IPS-18c (cell line): ENCODE measurements around the gene TCL1B.

Experiments used
- H3K4me3 ChIP-seq: 2 replicates; pipeline ENCODE4 v1.7.0; 2013; ENCODE audit warnings: low read depth, mild to moderate bottlenecking, low read length, moderate library complexity; ENCODE audit not compliant: insufficient read depth
- H3K9me3 ChIP-seq: one replicate; pipeline ENCODE4 v1.6.1; 2013; ENCODE audit warnings: mild to moderate bottlenecking, low read length, moderate library complexity; ENCODE audit not compliant: control insufficient read depth, insufficient read depth

The TCL1B gene

GRCh38 chr14:95691591-95691990, 5.4 kb downstream of the TCL1B start:
- Histone ChIP-seq H3K4me3 (no peak overlapping the region), H3K9me3 (no peaks in the 10 kb centered on the region)

- Histone ChIP-seq H3K9me3 (no peaks in the 10 kb centered on the region), H3K4me3 (no peak overlapping the region)
Observed at GRCh38 chr14:95692109-95692508, 5.9 kb downstream of the TCL1B start.

DNA sequence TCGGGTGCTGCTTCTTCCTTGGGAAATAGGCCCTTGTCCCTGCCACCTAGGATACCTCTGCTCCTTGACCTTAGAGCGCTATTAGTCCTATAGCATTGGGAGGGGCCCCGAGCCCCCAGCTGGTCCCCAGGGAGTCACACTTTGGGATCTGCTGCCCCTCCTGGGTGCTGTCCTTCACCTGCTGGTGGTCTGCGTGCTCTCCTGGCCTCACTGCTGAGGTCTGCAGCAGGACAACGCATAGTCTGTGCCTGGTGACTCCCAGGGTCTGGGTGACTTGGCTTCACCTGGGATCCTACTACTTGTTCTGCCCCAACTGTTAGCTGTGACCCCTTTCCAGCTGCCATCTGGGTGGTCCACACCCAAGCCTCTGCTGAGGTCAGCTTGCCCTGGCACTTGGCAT, 8.8 kb downstream of the TCL1B start:
- H3K9me3 ChIP-seq: no peaks in the 10 kb centered on the region
- H3K4me3 ChIP-seq: no peak overlapping the region

DNA sequence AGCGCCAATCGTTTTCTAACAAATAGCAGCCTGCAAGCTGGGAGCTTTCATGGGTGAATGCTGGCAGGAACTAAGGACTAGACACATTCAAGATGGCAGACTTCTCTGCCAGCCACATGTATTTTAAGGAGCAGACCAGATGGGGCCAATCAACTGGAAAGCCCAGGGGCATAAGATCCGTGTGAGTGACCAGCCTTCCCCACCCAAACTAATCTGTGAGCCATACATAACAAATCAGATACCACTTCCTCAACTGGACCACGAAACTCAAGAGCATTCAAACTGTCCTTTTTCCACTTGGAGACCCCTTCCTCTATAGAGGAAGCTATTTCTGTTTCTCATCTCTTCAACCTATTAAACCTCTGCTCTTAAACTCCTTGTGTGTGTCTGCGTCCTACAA, 9.7 kb downstream of the TCL1B start:
- no peaks in the 10 kb centered on the region for H3K9me3 ChIP-seq
- H3K4me3 ChIP-seq: no peak overlapping the region

- Histone ChIP-seq H3K4me3 (no peak overlapping the region), H3K9me3 (no peaks in the 10 kb centered on the region)
Observed at GRCh38 chr14:95696741-95697140, 10.5 kb downstream of the TCL1B start.

GRCh38 chr14:95697764-95698163, 11.5 kb downstream of the TCL1B start:
- no peaks in the 10 kb centered on the region for H3K9me3 ChIP-seq
- no peak overlapping the region for H3K4me3 ChIP-seq

DNA sequence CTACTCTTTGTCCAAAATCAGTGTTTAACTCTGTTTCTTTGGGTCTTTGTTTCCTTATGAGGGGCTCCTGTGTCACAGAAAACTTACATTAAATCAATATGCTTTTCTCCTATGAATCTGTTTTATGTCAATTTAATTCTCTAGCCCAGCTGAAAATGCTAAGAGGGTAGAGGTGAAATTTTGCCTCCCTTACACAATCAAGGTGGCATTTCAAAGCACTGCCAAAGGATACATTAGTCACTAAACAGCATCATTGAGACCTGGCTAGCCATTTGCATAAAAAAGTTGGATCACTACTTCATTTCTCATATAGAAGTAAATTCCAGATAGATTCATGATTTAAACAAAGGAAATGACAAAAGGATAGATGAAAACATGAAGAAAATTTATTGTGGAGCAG, 12.1 kb downstream of the TCL1B start:
- no peak overlapping the region for H3K4me3 ChIP-seq

GRCh38 chr14:95699412-95699811, 13.2 kb downstream of the TCL1B start:
- H3K9me3 ChIP-seq: no peaks in the 10 kb centered on the region
- no peak overlapping the region for H3K4me3 ChIP-seq

More for the DNA sequence above, 12.1 kb downstream of the TCL1B start:
- no peaks in the 10 kb centered on the region for H3K9me3 ChIP-seq

GRCh38 chr14:95700221-95700976, 14.2 kb downstream of the TCL1B start:
- Histone ChIP-seq H3K4me3 (no peak overlapping the region), H3K9me3 (no peaks in the 10 kb centered on the region)

GRCh38 chr14:95701846-95702221, 15.6 kb downstream of the TCL1B start:
- Histone ChIP-seq H3K9me3 (no peaks in the 10 kb centered on the region), H3K4me3 (no peak overlapping the region)

DNA sequence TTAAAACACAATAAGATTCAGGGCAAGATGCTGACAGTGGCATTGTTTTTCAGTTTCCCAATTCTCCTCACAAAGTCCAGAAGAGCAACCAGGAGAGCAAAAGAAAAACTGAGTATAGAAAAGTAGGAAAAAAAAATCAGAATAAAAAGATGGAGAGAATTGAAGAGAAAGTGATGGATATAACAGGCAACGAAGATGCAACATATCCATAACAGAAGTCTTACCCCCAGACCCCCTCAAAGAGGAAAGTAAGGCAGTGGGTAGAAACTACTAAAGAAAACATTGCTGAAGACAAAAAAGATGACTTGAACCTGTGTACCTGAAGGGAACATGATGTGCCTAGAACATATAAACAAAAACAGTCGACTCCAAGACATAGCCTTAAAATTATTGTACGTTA, 17.1 kb downstream of the TCL1B start:
- no peaks in the 10 kb centered on the region for H3K9me3 ChIP-seq
- no peak overlapping the region for H3K4me3 ChIP-seq

DNA sequence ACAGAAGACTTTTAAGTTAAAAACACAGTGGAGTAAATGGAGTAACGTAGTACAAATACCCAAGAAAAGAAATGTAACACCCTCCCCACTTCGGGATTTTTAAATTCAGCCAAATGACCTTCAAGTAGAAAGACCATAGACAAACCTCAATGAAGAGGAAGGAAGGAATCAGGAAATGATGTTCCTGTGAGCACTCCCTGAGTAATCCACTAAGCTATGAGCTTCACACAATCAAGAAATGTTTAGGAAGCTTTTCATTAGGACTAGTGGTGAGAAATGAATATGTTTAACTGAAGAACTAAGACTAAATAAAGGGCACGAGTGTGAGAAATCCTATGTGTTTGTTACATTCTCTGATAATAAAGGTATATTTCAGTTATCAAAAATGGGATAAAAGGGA, 17.6 kb downstream of the TCL1B start:
- Histone ChIP-seq H3K9me3 (no peaks in the 10 kb centered on the region), H3K4me3 (no peak overlapping the region)

- H3K9me3 ChIP-seq: no peaks in the 10 kb centered on the region
- no peak overlapping the region for H3K4me3 ChIP-seq
Observed at GRCh38 chr14:95705518-95705917, 19.3 kb downstream of the TCL1B start.

DNA sequence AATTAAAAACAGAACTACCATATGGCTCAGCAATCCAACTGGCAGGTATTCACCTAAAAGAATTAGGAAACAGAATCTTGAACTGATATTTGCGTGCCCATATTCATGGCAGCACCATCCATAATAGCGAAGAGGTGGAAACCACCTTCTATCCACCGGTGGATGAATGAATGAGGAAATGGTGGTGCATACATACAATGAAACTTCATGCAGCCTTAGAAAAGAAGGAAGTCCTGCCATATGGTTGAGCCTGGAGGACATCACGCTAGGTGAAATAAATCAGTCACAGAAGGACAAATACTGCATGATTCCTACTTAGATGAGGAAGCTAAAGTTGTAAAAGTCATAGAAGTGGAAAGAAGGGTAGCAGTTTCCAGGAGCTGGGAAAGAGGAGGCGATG, 21.1 kb downstream of the TCL1B start:
- no peaks in the 10 kb centered on the region for H3K9me3 ChIP-seq
- H3K4me3 ChIP-seq: no peak overlapping the region

- Histone ChIP-seq H3K4me3 (no peak overlapping the region), H3K9me3 (no peaks in the 10 kb centered on the region)
Observed at GRCh38 chr14:95710106-95710505, 23.9 kb downstream of the TCL1B start.

DNA sequence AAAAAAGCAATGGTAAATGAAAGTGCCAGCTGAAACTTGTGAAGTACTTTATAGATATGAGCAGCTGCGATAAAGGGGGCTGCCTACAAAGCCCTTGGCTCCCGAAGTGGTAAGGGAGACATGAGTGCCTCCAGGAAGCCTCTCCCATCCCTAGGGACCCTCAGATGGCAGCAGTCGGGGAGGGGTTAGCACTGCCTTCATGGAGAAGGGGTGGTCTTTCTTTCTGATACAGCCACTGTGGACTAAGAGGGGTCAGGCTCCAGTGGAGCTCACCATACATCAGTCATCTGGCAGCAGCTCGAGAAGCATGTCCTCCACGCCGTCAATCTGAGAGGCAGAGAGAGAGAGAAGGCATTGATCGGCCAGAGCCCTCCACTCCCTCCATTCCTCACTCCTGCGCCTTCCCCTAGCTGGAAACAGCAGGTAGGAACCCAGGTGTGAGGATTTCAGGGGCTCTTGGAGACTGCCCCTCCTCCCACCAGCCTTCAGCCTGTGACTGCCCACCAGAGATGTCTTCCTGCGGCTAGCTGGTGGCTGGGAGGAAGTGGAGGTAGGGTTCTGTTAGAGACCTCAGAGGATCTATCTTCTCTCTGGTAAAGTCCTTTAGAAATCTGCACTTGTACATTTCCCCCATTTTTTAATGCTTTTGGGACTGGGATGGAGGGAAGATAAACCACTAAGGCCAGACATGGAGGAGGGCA, 25.4 kb downstream of the TCL1B start:
- H3K4me3 ChIP-seq: no peak overlapping the region

GRCh38 chr14:95712398-95712797, 26.2 kb downstream of the TCL1B start:
- Histone ChIP-seq H3K4me3 (no peak overlapping the region), H3K9me3 (no peaks in the 10 kb centered on the region)

More for the DNA sequence above, 25.4 kb downstream of the TCL1B start:
- no peaks in the 10 kb centered on the region for H3K9me3 ChIP-seq

GRCh38 chr14:95713596-95714371, 27.6 kb downstream of the TCL1B start, which contains the start of gene TCL1A:
Gene TCL1A (minus strand): TSS chr14:95714125. CDS start chr14:95714066, 59 bp downstream.
- no peak within 1 kb of the TSS for H3K4me3 ChIP-seq
- no peaks in the 10 kb centered on the region for H3K9me3 ChIP-seq
